IMR-90 (cell line): Measurements from ENCODE around the gene KCNG4. TPM values are rescaled to one million over a fixed set of nuclear protein-coding genes. Genes with fewer than 3 reads are reported as not detected.

Experiments used
- ATAC-seq: fragments of 200-7000 bp; cut with Tn5 transposase; 2 replicates; pipeline ENCODE4 v1.9.1; 2020; ENCODE audit warnings: low read depth, mild to moderate bottlenecking, moderate library complexity
- BruUV-seq: library from RNA; stranded (reverse); fragments of 400-500 nt; replicated peaks from 2 replicates; lab custom pipeline; 2021; lab: Mats Ljungman, UMichigan
- CTCF ChIA-PET: fragments of 300-600 bp; formaldehyde crosslinking; extraction: SDS; loops from one replicate; lab custom pipeline; 2021; ENCODE audit warnings: antibody characterized with exemption; lab: Yijun Ruan, JAX
- POLR2A ChIA-PET: fragments of 300-600 bp; sonication (Branson Sonifier 250); formaldehyde crosslinking; loops from one replicate; lab custom pipeline; 2022; ENCODE audit warnings: antibody characterized with exemption; ENCODE audit not compliant: unreplicated experiment; lab: Charles Lee
- DNase-seq: peaks from one replicate; pipeline ENCODE4 v3.0.0; 2013
- H2AFZ ChIP-seq: replicated peaks from 2 replicates; pipeline ENCODE3; 2013; ENCODE audit warnings: low read length, mild to moderate bottlenecking; ENCODE audit not compliant: poor library complexity
- H2AK5ac ChIP-seq: 2 replicates; pipeline ENCODE4 v1.6.1; 2013; ENCODE audit warnings: low read depth, low read length, inconsistent platforms
- H2AK9ac ChIP-seq: replicated peaks from 2 replicates; pipeline ENCODE3; 2013; ENCODE audit warnings: mild to moderate bottlenecking, low read depth, low read length, moderate library complexity; ENCODE audit not compliant: poor library complexity
- H2BK120ac ChIP-seq: 2 replicates; pipeline ENCODE4 v1.6.1; 2013; ENCODE audit warnings: low read depth, low read length, inconsistent platforms
- H2BK15ac ChIP-seq: 3 replicates; pipeline ENCODE4 v1.6.1; 2013; ENCODE audit warnings: low read depth, low read length, inconsistent platforms
- H2BK20ac ChIP-seq: 2 replicates; pipeline ENCODE4 v1.6.1; 2013; ENCODE audit warnings: low read depth, mild to moderate bottlenecking, inconsistent platforms, low read length, moderate library complexity
- H2BK5ac ChIP-seq: 2 replicates; pipeline ENCODE4 v1.6.1; 2013; ENCODE audit warnings: mild to moderate bottlenecking, low read depth, low read length, inconsistent platforms; ENCODE audit not compliant: poor library complexity, severe bottlenecking
- H3K14ac ChIP-seq: replicated peaks from 2 replicates; pipeline ENCODE4 v1.6.1; 2013; ENCODE audit warnings: low read depth, low read length, inconsistent platforms
- H3K18ac ChIP-seq: 2 replicates; pipeline ENCODE4 v1.6.1; 2013; ENCODE audit warnings: low read depth, low read length, control low read depth
- H3K23ac ChIP-seq: 2 replicates; pipeline ENCODE4 v1.6.1; 2013; ENCODE audit warnings: low read depth, low read length, inconsistent platforms
- H3K27ac ChIP-seq: 2 replicates; pipeline ENCODE4 v1.5.1; 2013; ENCODE audit warnings: mild to moderate bottlenecking, control low read depth, low read length; ENCODE audit not compliant: insufficient read depth
- H3K27me3 ChIP-seq: 2 replicates; pipeline ENCODE4 v1.6.1; 2013; ENCODE audit warnings: low read length; ENCODE audit not compliant: control insufficient read depth, insufficient read depth
- H3K36me3 ChIP-seq: 2 replicates; pipeline ENCODE4 v1.6.1; 2013; ENCODE audit warnings: low read length, mixed read lengths; ENCODE audit not compliant: control insufficient read depth, insufficient read depth
- H3K4ac ChIP-seq: 2 replicates; pipeline ENCODE4 v1.6.1; 2013; ENCODE audit warnings: low read depth, low read length, inconsistent platforms
- H3K4me1 ChIP-seq: 2 replicates; pipeline ENCODE4 v1.6.1; 2013; ENCODE audit warnings: low read length, mixed read lengths; ENCODE audit not compliant: control insufficient read depth, insufficient read depth
- H3K4me2 ChIP-seq: 2 replicates; pipeline ENCODE4 v1.6.1; 2013; ENCODE audit warnings: low read depth, mild to moderate bottlenecking, control low read depth, low read length, moderate library complexity
- H3K4me3 ChIP-seq: 2 replicates; pipeline ENCODE4 v1.5.1; 2013; ENCODE audit warnings: low read depth, mild to moderate bottlenecking, control low read depth, low read length, moderate library complexity; ENCODE audit not compliant: insufficient read depth
- H3K56ac ChIP-seq: 2 replicates; pipeline ENCODE4 v1.6.1; 2013; ENCODE audit warnings: low read length, inconsistent platforms; ENCODE audit not compliant: insufficient read depth; ENCODE audit errors: extremely low read depth
- H3K79me1 ChIP-seq, 2 experiments: 2 replicates each; pipeline ENCODE4 v1.6.1; 2013; ENCODE audit warnings: low read length in 2 of 2, inconsistent platforms in 1 of 2, low read depth in 1 of 2
- H3K9ac ChIP-seq: 2 replicates; pipeline ENCODE4 v1.6.1; 2013; ENCODE audit warnings: low read depth, low read length, control low read depth
- H3K9me1 ChIP-seq: 2 replicates; pipeline ENCODE4 v1.6.1; 2013; ENCODE audit warnings: low read length, inconsistent platforms; ENCODE audit not compliant: insufficient read depth
- H3K9me3 ChIP-seq: 2 replicates; pipeline ENCODE4 v1.6.1; 2013; ENCODE audit warnings: low read length; ENCODE audit not compliant: control insufficient read depth, insufficient read depth
- H4K20me1 ChIP-seq: 2 replicates; pipeline ENCODE4 v1.6.1; 2013; ENCODE audit warnings: low read length, inconsistent platforms; ENCODE audit not compliant: insufficient read depth
- H4K5ac ChIP-seq: 2 replicates; pipeline ENCODE4 v1.6.1; 2013; ENCODE audit warnings: mild to moderate bottlenecking, low read depth, low read length, control low read depth
- H4K8ac ChIP-seq, 2 experiments: 2 replicates each; pipeline ENCODE4 v1.6.1; 2013; ENCODE audit warnings: low read depth in 2 of 2, low read length in 2 of 2, control low read depth in 1 of 2, inconsistent platforms in 1 of 2
- H4K91ac ChIP-seq: 2 replicates; pipeline ENCODE4 v1.6.1; 2013; ENCODE audit warnings: low read depth, low read length, inconsistent platforms; ENCODE audit not compliant: insufficient read depth
- BHLHE40 ChIP-seq: fragments of 150-350 bp; IDR thresholded peaks from 2 replicates; pipeline ENCODE4 v1.6.1; 2016; ENCODE audit warnings: mild to moderate bottlenecking, low read depth, low read length
- MAFK ChIP-seq: IDR thresholded peaks from 2 replicates; pipeline ENCODE4 v1.6.1; 2012; ENCODE audit warnings: low read depth, low read length, improper control_type of control experiment
- MXI1 ChIP-seq: IDR thresholded peaks from 2 replicates; pipeline ENCODE4 v1.6.1; 2012; ENCODE audit warnings: low read depth, mild to moderate bottlenecking, low read length, moderate library complexity, borderline replicate concordance
- RAD21 ChIP-seq: IDR thresholded peaks from 2 replicates; pipeline ENCODE4 v1.6.1; 2012; ENCODE audit warnings: low read length, improper control_type of control experiment
- RFX5 ChIP-seq: IDR thresholded peaks from 2 replicates; pipeline ENCODE4 v1.8.0; 2012; ENCODE audit warnings: low read depth, mild to moderate bottlenecking, low read length, moderate library complexity
- SMC3 ChIP-seq: fragments of 150-350 bp; IDR thresholded peaks from 2 replicates; pipeline ENCODE4 v1.6.1; 2016; ENCODE audit warnings: low read depth, mild to moderate bottlenecking, antibody characterized with exemption, low read length, moderate library complexity
- WGBS, 2 experiments: methylation state at CpG; one replicate each; pipeline versions ENCODE4 v1.1.5 to v1.1.7; 2013; ENCODE audit warnings: missing lambda C conversion rate in 2 of 2; ENCODE audit not compliant: insufficient read length in 1 of 2; ENCODE audit errors: extremely low coverage in 2 of 2; 5-methylcytosine and 5-hydroxymethylcytosine counted together
- dilution Hi-C: fragments of 300-500 bp; cut with HindIII; formaldehyde crosslinking; loops from one replicate; pipeline ENCODE4 v1.14.3; 2018; ENCODE audit warnings: low sequenced_read_pairs; ENCODE audit not compliant: unreplicated experiment
- in situ Hi-C: fragments of 300-500 bp; cut with MboI; formaldehyde crosslinking; loops from 3 replicates; pipeline ENCODE4 v1.14.3; 2019; ENCODE audit warnings: low sequenced_read_pairs, inconsistent platforms, mixed read lengths
- intact Hi-C: fragments of 100-400 bp; cut with micrococcal nuclease; formaldehyde crosslinking; loops from 2 replicates; pipeline ENCODE4 v1.10.0; 2022
- polyA plus RNA-seq, 3 experiments: library from polyadenylated mRNA; depleted of rRNA; stranded (reverse); fragments of >200 nt; gene quantifications; 2 replicates each; pipeline ENCODE4 v1.2.3, GENCODE V29; 2012; ENCODE audit warnings: low replicate concordance in 1 of 3
- total RNA-seq: library from RNA; depleted of rRNA; stranded (reverse); fragments of >200 nt; gene quantifications from 2 replicates; pipeline ENCODE4 v1.2.3, GENCODE V29; 2012
- TF ChIP-seq, protein P1 (sequence below): fragments of 150-350 bp; IDR thresholded peaks from 2 replicates; pipeline ENCODE4 v1.6.1; 2016; ENCODE audit warnings: low read depth, mild to moderate bottlenecking, low read length, moderate library complexity, borderline replicate concordance

Gene KCNG4
- total and polyA plus RNA-seq, 2 of the 4 experiments (the other 2 are of a cell fraction): not detected

DNA sequence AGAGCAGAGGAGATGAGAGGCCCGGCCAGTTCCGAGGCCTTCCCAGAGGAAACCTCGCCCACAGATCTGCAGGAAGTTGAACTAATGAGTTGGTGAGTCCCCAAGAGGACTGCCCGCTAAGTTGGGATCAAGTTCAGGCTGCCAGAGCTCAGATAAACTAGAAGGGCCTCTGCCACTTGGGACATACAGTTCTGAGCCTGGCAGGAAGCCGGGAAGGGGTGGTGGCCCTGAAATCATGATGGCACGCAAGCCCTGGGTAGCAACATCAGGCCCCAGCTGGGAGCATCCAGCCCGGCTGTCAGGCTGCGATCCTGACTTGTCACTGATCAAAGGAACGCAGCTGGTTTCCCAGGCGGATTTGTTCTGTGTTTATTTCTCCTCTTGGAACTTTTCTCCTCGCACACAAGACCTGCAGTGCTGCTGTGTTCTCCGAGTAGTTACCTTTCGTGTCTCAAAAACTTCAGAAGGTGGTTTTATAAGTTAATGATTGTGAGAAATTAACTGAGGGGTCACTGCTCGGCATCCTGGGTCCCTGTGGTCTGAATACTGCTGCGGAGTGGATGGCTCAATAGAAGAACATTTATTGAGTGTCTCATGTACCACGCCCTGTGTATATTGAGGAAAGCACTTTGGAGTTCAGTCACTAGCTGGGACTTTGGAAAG, 46.9 kb upstream of the KCNG4 start:
- H2BK15ac ChIP-seq: peak overlapping the region; percentile 76; the same call in 1 of the 3 replicates
- in situ Hi-C loops: loop anchor here (25.0 kb wide), 2 partner anchors 351 to 426 kb away; partner anchors contain the start of gene KLHL36
- peak overlapping the region; percentile 58 to 72 for H4K8ac ChIP-seq
- ATAC-seq: peak; percentile 62
- TF ChIP-seq RFX5: no peak
- TF ChIP-seq, protein P1, sequence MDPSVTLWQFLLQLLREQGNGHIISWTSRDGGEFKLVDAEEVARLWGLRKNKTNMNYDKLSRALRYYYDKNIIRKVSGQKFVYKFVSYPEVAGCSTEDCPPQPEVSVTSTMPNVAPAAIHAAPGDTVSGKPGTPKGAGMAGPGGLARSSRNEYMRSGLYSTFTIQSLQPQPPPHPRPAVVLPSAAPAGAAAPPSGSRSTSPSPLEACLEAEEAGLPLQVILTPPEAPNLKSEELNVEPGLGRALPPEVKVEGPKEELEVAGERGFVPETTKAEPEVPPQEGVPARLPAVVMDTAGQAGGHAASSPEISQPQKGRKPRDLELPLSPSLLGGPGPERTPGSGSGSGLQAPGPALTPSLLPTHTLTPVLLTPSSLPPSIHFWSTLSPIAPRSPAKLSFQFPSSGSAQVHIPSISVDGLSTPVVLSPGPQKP: no peak
- TF ChIP-seq MXI1: no peak
- no peak for TF ChIP-seq SMC3
- TF ChIP-seq BHLHE40: no peak
- TF ChIP-seq MAFK: no peak
- TF ChIP-seq RAD21: no peak
- H3K14ac ChIP-seq: peak overlapping the region; percentile 38; the same call in 1 of the 2 replicates
- H3K9me1 ChIP-seq: peaks cover 7% of the 10 kb centered on the region
- 6% methylated on average over 4 of the region's 16 CpGs; no CpG with 5 or more reads in 1 of the 2 experiments for WGBS, 2 experiments
- intact Hi-C loops: no loop called here
- peak overlapping the region; percentile 47; the same call in 1 of the 2 replicates for H3K9ac ChIP-seq
- POLR2A ChIA-PET: no interaction called here
- peak overlapping the region; percentile 88 for H3K4ac ChIP-seq
- peak overlapping the region; percentile 58; the same call in 1 of the 2 replicates for H3K56ac ChIP-seq
- H4K20me1 ChIP-seq: no peaks in the 10 kb centered on the region
- peaks cover 15% of the 10 kb centered on the region for H3K4me1 ChIP-seq
- peak; percentile 47 for DNase-seq
- peak overlapping the region; percentile 71 for H4K5ac ChIP-seq
- peak overlapping the region; percentile 83 for H2AFZ ChIP-seq
- H3K79me1 ChIP-seq: no peaks in the 10 kb centered on the region
- no peaks in the 10 kb centered on the region for H3K36me3 ChIP-seq
- peak overlapping the region; percentile 88 for H3K18ac ChIP-seq
- H3K4me2 ChIP-seq: peak overlapping the region; percentile 32
- peak overlapping the region; percentile 88 for H2BK120ac ChIP-seq
- peak overlapping the region; percentile 68; the same call in 1 of the 2 replicates for H2AK5ac ChIP-seq
- dilution Hi-C loops: no loop called here
- peak overlapping the region; percentile 45 for H2AK9ac ChIP-seq
- peak overlapping the region; percentile 64 for H2BK5ac ChIP-seq
- H2BK20ac ChIP-seq: peak overlapping the region; percentile 54
- peaks cover 4% of the 10 kb centered on the region for H3K9me3 ChIP-seq
- H3K27me3 ChIP-seq: no peaks in the 10 kb centered on the region
- no TSS peak for BruUV-seq
- no peak overlapping the region for H3K4me3 ChIP-seq
- CTCF ChIA-PET: interaction anchor here (0.6 kb wide), 1 partner anchor 51 kb away, joined by 3 read pairs; no protein-coding TSS in a partner anchor
- H3K23ac ChIP-seq: peak overlapping the region; percentile 61
- H3K27ac ChIP-seq: peak overlapping the region; percentile 89
- peak overlapping the region; percentile 86 for H4K91ac ChIP-seq
